ENCODE results near the gene DNHD1.

Gene DNHD1

DNA sequence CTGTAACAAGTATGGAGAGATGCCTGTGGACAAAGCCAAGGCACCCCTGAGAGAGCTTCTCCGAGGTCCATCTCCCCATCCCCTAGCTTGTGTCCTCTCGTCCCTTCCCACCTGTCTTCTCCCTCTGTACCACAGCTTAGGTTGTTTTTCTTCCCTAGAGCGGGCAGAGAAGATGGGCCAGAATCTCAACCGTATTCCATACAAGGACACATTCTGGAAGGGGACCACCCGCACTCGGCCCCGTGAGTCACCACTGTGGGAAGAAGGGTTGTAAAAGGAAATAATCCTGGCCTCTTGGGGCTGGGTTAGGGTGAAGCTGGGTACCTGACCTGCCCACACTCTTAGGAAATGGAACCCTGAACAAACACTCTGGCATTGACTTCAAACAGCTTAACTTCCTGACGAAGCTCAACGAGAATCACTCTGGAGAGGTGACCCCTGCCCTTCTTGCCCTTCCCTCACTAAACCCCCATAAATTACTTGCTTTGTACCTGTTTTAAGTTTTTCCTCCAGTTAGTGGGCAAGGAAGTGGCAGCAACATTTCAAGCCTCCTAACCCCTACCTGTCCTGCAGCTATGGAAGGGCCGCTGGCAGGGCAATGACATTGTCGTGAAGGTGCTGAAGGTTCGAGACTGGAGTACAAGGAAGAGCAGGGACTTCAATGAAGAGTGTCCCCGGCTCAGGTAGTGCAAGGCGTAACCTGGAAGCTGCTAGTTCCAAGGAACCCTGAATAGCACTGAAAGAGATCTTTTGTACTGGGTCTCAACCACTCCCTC, 111.8 kb downstream of the DNHD1 start:
- in situ Hi-C loops (cut with MboI; ENCODE audit: low sequenced_read_pairs): loop anchor here (10.0 kb wide), 1 partner anchor 66 kb away; no protein-coding TSS in a partner anchor

DNA sequence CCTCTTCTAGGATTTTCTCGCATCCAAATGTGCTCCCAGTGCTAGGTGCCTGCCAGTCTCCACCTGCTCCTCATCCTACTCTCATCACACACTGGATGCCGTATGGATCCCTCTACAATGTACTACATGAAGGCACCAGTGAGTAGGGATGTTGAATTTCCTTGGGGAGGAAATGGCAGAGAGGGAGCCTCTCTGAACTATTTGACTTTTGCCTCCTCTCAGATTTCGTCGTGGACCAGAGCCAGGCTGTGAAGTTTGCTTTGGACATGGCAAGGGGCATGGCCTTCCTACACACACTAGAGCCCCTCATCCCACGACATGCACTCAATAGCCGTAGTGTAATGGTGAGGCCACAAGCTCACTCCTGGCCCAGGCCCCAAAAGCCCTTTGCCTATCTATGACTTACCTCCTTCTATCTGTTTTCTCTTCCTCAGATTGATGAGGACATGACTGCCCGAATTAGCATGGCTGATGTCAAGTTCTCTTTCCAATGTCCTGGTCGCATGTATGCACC, 112.5 kb downstream of the DNHD1 start:
- in situ Hi-C loops (cut with MboI; ENCODE audit: low sequenced_read_pairs): loop anchor here (10.0 kb wide), 1 partner anchor 65 kb away; no protein-coding TSS in a partner anchor

DNA sequence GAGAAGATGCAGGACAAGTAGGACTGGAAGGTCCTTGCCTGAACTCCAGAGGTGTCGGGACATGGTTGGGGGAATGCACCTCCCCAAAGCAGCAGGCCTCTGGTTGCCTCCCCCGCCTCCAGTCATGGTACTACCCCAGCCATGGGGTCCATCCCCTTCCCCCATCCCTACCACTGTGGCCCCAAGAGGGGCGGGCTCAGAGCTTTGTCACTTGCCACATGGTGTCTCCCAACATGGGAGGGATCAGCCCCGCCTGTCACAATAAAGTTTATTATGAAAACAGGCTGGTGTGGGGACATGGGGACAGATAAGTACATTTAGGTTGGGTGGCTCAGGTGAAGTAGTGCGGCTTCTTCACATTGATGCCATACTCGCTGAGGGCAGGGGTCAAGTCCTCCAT, 113.5 kb downstream of the DNHD1 start:
- in situ Hi-C loops (cut with MboI; ENCODE audit: low sequenced_read_pairs): no loop called here

DNA sequence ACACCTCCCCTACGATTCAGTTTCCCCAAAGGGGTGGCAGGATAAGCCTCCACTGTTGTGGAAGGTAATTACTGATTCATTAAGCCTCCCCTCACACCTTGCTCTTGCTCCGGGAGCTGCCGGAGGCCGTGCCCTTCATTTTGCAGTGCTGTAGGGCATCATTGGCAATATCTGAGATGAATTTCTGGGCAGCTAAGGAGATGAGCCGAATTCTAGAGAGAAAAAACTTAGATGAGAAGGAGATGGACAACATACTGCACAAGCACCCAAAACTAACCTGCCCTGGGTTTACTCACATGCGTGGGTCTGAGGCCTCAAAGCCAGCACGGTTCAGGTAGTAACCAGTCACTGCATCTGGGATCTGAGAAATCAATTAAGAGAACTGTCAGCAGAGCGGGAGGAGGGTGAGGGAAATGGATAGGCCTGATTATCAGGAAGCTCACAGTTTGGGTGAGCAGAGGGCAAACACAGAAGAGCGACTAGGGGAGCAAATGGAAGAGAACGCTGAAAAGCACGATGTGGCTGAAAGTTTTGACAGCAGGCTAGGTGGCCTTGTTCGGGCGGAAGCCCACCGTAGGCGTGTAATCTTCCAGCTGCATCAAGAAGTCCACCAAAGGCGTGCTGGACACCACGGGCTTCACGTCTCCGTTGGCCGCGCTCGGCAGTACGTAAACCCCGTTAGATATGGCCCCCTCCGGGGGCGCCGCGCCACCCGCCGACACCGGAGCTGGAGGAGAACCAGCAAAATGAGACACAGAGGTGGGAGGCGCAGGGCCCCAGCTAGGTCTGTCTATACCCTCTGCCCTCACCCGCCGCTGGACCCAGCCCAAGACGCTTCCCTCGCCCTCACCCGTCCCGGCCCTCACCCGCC, 114.2 kb downstream of the DNHD1 start:
- in situ Hi-C loops (cut with MboI; ENCODE audit: low sequenced_read_pairs): no loop called here

DNA sequence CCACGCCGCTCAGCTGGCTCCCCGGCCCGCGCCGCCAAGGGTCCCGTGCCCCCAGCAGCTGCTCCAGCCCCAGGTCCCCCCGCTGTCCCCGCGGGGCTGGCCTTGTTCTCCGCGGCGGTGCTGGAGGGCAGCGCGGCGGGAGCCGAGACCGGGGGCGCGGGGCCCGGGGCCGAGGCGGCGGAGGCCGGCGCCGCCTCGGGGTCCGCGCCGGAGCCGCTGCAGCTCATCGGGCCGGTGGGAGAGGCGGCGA, 114.8 kb downstream of the DNHD1 start:
- in situ Hi-C loops (cut with MboI; ENCODE audit: low sequenced_read_pairs): no loop called here

GRCh38 chr11:6612213-6613041, 115.3 kb downstream of the DNHD1 start, which contains the start of gene TAF10:
Gene TAF10 (minus strand): TSS chr11:6612216. CDS start chr11:6612189, 27 bp downstream.
- in situ Hi-C loops (cut with MboI; ENCODE audit: low sequenced_read_pairs): no loop called here

DNA sequence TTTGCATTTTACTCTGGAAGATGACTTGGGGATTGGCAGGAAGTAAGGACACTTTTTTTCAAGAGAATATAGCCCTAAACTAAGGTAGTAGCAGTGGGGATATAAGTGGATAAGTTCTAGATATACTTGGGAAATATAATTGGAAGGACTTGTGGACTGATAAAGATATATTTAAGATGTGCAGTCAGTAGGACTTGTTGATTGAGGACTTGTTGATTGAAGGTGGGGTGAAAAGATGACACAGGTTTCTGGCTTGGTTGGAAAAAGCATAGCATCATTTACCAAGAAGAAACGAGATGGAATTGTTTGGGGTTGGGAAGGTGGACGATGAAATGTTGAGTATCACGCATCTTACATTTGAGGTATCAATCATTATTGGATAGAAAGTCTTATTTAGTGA, 116.4 kb downstream of the DNHD1 start:
- in situ Hi-C loops (cut with MboI; ENCODE audit: low sequenced_read_pairs): no loop called here

DNA sequence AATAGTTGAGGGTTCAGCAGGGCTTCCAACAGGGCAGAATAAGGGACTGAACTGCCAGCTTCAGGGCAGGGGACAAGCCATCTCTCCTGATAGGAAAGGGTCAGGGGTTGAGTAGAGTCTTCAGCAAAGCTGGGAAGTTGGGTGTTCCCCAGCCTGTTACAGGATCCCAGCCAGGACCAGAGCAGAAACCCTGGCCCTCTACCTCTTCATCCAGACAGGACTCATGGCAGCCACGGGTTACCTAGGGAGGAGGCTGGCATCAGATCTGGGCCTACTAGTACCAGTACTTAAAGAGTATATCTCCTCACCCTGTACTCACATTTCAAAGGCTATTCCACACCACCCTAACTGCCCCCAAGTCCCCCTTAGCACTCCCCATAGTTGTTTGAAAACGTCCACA, 117.4 kb downstream of the DNHD1 start:
- in situ Hi-C loops (cut with MboI; ENCODE audit: low sequenced_read_pairs): no loop called here

DNA sequence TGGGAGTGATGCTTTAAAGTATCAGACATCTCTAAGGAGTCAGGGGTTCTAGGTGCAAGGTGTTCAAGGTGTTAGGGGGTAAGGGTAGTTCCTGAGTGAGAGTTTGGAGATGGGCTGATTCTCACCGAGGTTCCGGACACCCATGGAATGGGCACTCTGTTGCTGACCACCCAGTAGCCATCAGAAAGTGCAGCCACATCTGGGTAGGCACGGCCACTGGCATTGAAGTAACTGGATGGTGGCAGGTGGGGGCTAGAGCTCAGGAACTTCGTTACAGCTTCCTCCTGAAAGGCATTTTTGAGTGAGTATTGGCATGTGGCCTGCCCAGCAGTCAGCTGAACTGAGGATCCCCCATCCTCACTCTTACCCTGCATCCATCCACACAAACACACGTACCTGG, 118.0 kb downstream of the DNHD1 start:
- in situ Hi-C loops (cut with MboI; ENCODE audit: low sequenced_read_pairs): no loop called here

- in situ Hi-C loops (cut with MboI; ENCODE audit: low sequenced_read_pairs): no loop called here
Measured at GRCh38 chr11:6615882-6616585, 119.0 kb downstream of the DNHD1 start.

- in situ Hi-C loops (cut with MboI; ENCODE audit: low sequenced_read_pairs): no loop called here
Measured at GRCh38 chr11:6616596-6617250, 119.6 kb downstream of the DNHD1 start.

DNA sequence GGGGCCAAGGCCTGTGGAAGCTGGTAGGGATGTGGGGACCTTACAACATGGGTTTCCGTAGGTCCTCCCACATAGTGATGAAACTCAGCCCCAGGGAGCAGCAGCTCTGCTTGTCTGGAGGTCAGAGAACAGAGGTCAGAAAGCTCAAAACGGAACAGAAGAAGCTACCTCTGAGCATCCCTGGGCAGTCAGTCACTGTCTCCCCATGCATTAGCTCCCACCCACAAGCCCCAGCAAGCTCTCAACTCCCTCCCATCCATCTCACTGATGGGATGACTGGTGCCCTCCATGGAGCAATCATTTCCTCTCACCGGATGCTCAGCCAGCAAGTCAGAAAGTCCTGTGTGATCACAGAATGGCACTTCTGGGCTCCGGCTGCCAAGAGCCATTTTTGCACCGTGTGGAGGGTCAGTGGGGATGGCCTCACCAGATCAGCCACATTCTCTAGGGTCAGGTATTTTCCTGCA, 120.3 kb downstream of the DNHD1 start:
- in situ Hi-C loops (cut with MboI; ENCODE audit: low sequenced_read_pairs): no loop called here

GRCh38 chr11:6618117-6619003, 121.3 kb downstream of the DNHD1 start:
- in situ Hi-C loops (cut with MboI; ENCODE audit: low sequenced_read_pairs): no loop called here

- in situ Hi-C loops (cut with MboI; ENCODE audit: low sequenced_read_pairs): no loop called here
Measured at GRCh38 chr11:6619004-6619745, 122.1 kb downstream of the DNHD1 start, which contains the start of gene TPP1. Gene TPP1 (minus strand): TSS chr11:6619422. CDS start chr11:6619400, 22 bp downstream.

DNA sequence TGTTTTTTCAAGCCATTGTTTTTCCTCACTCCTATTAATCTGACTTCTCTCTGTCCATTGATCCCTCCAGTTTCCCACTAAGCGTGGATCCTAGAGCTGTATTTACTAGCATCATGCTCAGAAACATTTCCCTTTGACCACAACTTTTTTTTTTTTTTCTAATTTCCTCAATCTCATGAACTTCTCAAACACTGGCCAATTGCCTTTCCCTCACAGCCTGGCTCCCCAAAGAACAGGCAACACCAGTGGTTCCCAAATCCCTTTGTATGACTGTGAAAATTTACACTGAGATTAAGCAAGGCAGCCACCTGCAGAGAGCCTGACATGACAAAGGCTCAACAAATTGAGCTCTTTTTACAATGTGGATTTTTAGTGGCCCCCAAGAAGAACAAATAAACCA, 123.6 kb downstream of the DNHD1 start:
- in situ Hi-C loops (cut with MboI; ENCODE audit: low sequenced_read_pairs): no loop called here
